ENCODE results near the gene GLRX3.

DNA sequence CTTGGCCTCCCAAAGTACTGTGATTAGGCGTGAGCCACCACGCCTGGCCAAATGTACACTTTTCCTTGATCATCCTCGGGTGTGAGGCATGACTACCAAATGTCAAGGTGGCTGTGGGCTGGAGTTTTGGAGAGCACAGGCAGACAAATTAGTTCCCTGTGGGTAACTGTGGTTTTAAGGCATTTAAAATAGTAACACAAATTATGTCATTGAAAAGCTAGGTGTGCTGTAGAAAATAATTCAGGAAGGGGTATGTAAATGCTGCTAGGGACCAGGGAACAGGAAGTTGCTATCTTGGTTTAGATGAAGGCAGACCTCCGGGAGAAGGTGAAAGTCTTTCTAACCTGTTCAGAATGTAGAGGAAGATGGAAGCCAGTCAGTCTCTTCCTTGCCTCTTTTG is 9.9 kb downstream of the GLRX3 start:
- TF ChIP-seq, protein P1, sequence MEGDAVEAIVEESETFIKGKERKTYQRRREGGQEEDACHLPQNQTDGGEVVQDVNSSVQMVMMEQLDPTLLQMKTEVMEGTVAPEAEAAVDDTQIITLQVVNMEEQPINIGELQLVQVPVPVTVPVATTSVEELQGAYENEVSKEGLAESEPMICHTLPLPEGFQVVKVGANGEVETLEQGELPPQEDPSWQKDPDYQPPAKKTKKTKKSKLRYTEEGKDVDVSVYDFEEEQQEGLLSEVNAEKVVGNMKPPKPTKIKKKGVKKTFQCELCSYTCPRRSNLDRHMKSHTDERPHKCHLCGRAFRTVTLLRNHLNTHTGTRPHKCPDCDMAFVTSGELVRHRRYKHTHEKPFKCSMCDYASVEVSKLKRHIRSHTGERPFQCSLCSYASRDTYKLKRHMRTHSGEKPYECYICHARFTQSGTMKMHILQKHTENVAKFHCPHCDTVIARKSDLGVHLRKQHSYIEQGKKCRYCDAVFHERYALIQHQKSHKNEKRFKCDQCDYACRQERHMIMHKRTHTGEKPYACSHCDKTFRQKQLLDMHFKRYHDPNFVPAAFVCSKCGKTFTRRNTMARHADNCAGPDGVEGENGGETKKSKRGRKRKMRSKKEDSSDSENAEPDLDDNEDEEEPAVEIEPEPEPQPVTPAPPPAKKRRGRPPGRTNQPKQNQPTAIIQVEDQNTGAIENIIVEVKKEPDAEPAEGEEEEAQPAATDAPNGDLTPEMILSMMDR (conservative IDR thresholded peaks at IDR 0.05; ENCODE audit: low read depth, low read length): no peak
- TF ChIP-seq EZH2 (IDR thresholded peaks at IDR 0.05; ENCODE audit: low read length, unreplicated experiment) (no peak), EZH2phosphoT487 (IDR thresholded peaks at IDR 0.05; ENCODE audit: borderline replicate concordance, low read length) (no peak)

Measured in PC-3 (cell line).